Smooth muscle cell of the brain vasculature (primary cell): ENCODE measurements around the gene AKAP8.
"Not testable (repeated sequence)": the region's sequence is repeated elsewhere in the genome, so short reads cannot be mapped to it uniquely, and the experiment has no call there.

Source experiments
- DNase-seq: peaks from one replicate; pipeline ENCODE4 v3.0.0-alpha.2; 2012; ENCODE audit warnings: low read depth, low spot score

AKAP8 gene

DNA sequence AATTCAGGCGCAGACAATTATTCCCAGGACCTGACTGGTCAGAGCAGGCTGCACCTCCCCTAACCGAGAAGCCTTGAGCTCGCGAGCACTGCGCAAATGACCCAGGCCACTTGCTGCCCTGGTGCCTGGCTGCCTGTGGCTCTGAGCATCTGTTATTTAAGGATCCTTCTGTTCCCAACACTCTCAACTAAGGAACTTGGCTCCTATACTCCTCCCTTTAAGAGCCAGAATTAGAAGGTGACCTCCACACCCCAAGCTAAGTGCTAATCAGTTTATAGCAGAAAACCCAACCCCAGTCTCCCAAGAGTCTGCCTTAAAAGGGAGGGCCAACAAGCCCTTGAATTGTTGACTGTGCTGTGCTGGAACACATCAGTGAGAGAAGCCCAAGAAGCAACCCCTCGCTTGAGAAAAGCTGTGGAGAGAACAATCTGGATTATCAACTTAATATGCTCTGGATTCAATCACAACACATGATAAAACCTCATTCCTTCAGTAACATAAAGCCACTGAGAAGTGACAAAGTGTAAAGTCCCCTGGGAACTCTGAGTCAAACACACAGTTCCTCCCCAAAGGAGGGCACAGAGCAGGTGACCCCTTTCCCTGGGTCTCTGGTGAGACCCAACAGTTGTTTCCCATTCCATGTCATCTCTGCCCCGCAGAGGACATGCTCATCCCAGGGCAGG lies 24.7 kb upstream of the AKAP8 start:
- no peak for DNase-seq

DNA sequence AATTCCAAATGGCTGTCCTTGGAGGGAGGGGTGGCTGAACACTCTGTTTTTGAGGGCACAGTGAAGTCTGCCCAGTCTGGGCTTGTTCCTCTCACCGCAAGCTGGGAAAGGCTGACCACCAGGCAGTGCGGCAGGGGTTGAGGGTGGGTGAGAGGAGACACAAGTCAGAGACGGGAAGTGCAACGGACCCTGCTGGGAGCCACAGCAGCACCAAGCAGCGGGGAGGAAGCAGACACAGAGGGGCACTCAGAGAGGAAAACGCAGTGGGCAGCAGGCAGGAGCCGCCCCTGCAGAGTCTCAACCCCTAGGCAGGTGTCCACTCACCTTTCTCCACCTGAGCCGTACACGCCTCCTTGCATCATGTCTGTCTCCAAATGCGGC lies 23.6 kb upstream of the AKAP8 start:
- no peak for DNase-seq

GRCh38 chr19:15402411-15403150 lies 23.0 kb upstream of the AKAP8 start:
- no peak for DNase-seq

DNA sequence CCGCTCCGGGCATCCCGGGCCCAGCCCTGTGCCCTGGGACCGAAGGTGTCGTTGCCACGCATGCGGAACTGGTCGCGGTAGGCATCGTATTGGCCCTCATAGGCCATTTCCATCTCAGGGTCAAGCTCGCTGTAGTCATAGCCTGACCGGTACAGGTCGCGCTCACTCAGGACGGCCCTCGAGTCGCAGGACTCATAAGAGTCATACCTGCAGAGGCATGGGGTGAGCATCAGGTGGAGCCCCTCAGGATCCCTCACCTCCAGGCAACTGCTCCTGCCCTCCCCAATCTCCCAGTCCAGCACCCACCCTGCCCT lies 21.8 kb upstream of the AKAP8 start:
- no peak for DNase-seq

- no peak for DNase-seq
Observed at GRCh38 chr19:15400521-15401396, 21.2 kb upstream of the AKAP8 start.

DNA sequence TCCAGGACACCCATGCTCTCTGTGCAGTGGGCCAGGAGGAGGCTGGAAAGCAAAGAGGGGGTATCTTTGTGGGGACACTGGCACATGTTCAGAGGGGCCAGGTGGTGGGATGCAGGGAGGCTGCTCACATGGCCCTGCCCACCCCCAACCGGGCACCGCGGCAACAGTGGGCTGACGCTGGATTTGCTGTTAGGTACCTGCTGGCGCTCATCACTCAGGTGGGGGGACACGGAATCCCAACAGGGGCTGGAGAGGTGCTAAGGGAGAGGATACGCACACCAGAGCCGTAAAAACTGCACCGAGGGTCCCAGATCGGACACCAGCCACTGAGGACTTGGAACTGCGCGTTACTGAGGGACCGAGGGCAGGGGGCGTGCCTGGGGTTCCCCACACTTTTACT lies 20.0 kb upstream of the AKAP8 start:
- DNase-seq: no peak

GRCh38 chr19:15399234-15399515 lies 19.6 kb upstream of the AKAP8 start:
- DNase-seq: no peak

DNA sequence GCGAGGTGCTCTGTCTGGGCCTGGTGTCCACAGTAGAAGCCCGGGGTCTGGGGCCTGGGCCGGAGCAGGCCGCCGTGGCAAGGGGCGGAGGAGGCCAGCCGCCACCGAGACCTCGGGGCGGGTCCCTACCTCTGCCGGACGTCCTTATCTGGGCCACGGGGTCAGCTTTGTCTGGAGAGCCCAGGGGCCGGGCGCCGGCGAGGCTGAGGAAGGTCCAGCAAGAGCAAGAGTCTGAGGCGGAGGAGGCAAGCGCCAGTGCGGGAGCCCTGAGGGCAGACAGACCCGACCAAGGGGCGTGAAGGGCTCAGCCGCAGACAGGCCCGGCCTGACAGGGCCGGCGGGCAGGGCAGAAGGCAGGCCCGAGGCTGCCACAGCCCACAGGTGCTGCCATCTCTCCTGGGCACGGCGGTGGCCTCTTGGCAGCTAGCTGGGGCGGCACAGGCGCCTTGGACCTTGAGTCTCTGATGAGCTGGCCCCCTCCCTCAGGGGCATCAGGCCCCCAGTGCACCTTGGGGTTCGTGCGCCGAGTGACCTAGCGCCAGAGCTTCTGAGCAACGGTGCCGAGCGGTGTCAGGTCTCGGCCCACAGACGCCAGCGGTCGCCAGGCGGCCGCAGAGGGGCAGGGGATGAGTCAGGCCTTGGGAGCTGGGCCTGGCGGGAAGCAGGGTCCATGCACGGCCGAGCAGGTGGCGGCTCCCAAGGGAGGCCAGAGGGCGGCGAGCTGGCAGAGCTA lies 19.1 kb upstream of the AKAP8 start:
- no peak for DNase-seq

DNA sequence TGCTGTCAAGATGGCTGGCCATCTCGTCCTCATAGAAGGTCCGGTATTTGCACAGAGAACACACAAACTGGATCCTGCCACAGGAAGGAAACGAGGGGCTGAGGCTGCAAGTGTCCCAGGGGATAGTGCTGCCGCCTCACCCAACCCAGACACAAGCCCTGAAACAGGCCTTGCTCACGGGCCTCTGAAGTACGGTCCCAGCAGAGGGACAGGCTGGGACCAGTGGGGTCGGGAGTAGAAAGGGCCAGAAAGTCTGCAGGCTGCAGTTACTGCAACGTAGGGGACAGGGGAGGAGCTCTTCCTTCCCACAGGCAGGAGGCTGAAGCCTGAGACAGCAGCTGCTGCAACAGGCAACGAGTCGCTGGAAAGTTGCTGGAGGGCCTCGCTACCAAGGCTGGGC lies 18.2 kb upstream of the AKAP8 start:
- DNase-seq: no peak

DNA sequence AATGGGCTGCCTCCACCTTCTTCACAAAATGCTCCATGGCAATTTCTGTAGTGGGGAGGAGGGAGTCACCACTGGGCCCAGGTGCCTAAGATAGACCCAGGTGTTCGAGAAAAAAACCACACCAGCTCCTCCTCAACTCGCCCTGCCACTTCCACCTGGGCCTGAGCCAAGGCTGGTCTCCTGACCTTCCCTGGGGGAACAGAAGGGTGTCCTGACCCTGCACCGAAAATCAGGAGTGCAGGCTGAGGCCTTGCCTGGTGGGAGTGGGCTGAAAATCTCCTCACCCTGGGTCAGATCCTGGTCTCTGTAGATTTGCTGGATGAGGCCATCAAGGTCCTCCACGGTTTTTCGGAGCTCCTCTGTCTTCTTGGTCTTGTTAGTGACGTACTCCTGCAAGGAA lies 17.6 kb upstream of the AKAP8 start:
- DNase-seq: no peak

GRCh38 chr19:15396436-15396835 lies 16.8 kb upstream of the AKAP8 start:
- no peak for DNase-seq

GRCh38 chr19:15395251-15395650 lies 15.7 kb upstream of the AKAP8 start:
- DNase-seq: not testable (repeated sequence)

- DNase-seq: no peak
Observed at GRCh38 chr19:15394426-15394825, 14.8 kb upstream of the AKAP8 start.

DNA sequence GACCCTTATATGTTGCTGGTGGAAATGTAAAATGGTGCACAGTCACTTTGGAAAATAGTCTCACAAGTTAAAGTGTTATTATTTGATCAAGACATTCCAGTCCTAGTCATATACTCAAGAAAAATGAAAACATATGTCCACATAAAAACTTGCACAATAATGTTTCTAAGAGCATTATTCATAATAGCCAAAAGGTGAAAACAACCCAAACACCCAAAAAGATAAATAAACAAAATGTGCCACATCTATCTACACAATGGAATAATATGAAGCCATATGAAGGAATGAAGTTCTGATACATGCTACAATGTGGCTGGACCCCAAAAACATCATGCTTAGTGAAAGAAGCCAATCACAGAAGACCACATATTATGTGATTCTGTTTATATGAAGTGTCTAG lies 14.4 kb upstream of the AKAP8 start:
- no peak for DNase-seq

- no peak for DNase-seq
Observed at GRCh38 chr19:15390814-15391213, 11.2 kb upstream of the AKAP8 start.

- DNase-seq: no peak
Observed at GRCh38 chr19:15381864-15382263, 2.3 kb upstream of the AKAP8 start.

DNA sequence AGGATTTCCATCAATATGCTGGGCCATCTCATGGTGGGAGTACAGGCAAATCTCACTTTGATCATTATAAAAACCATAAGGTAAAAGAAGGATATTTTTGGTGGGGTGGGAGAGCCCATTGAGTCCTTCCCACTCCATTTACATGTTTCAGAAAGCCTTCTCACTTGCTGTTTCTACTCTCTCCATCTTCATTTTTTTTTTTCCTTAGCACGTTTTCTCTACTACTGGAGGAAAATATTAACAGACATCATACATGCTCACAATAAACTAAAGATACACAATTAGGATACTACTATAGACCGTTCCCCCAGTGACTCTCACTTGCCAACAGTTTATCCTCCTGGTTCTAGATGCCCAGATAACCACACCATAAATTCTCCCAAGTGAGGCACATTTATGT lies 1.8 kb upstream of the AKAP8 start:
- DNase-seq: no peak

DNA sequence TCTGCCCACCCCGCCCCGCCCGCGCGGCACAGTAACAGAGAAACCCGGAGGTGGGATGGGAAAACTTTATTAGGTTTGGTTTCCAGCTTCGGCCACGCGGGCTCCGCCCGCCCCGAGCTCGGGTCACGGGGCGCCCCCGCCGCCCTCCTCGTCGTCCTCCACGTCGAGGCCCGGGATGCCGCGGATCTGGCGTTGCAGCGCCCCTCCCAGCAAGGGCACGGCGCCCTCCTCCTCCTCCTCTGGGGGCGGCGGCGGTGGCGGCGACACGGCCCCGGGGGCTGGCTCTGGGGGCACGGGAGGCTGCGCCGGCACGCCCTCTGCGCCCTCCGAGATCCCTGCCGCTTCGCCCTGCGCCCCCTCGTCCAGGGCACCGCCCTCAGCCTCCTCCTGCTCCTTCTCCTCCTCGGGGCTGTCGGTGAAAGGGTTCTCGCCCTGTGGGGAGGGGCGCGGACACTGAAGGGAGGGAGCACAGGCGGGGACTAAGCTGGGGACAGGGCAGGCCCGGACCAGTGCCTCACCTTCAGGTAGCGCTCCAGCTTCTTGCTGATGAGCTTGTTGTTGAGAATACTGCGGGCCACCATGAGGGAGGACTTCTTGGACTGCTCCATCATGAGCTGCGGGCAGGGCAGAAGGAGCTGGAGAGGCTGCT lies 536 bp upstream of the AKAP8 start:
- no peak for DNase-seq

- DNase-seq: no peak
Observed at GRCh38 chr19:15378534-15379082, 979 bp downstream of the AKAP8 start.

GRCh38 chr19:15374796-15375440 lies 4.7 kb downstream of the AKAP8 start:
- no peak for DNase-seq

- no peak for DNase-seq
Observed at GRCh38 chr19:15374105-15374651, 5.4 kb downstream of the AKAP8 start.
